HG03565 (cell line): ENCODE data around the gene TENM4.

Experiments
- ATAC-seq: cut with Tn5 transposase; IDR thresholded peaks from one replicate; pipeline ENCODE4 v1.9.1; 2021; ENCODE audit warnings: mild to moderate bottlenecking, moderate library complexity; ENCODE audit not compliant: unreplicated experiment

The TENM4 gene

GRCh38 chr11:79261684-79262083, 179.1 kb downstream of the TENM4 start:
- ATAC-seq, result no peak

- no peak for ATAC-seq
Measured at GRCh38 chr11:79259800-79260199, 181.0 kb downstream of the TENM4 start.

GRCh38 chr11:79258576-79258975, 182.3 kb downstream of the TENM4 start:
- no peak for ATAC-seq

- no peak for ATAC-seq
Measured at GRCh38 chr11:79255965-79256364, 184.9 kb downstream of the TENM4 start.

GRCh38 chr11:79253280-79253679, 187.6 kb downstream of the TENM4 start:
- ATAC-seq, result no peak

- no peak for ATAC-seq
Measured at GRCh38 chr11:79249295-79249993, 191.4 kb downstream of the TENM4 start.

- ATAC-seq, result no peak
Measured at GRCh38 chr11:79244798-79245197, 196.0 kb downstream of the TENM4 start.

GRCh38 chr11:79244241-79244772, 196.5 kb downstream of the TENM4 start:
- no peak for ATAC-seq

GRCh38 chr11:79243422-79244210, 197.2 kb downstream of the TENM4 start:
- ATAC-seq, result no peak

GRCh38 chr11:79242616-79243015, 198.2 kb downstream of the TENM4 start:
- no peak for ATAC-seq

- no peak for ATAC-seq
Measured at GRCh38 chr11:79241852-79242241, 199.0 kb downstream of the TENM4 start.

GRCh38 chr11:79241205-79241851, 199.5 kb downstream of the TENM4 start:
- ATAC-seq, result no peak

GRCh38 chr11:79237703-79238102, 203.1 kb downstream of the TENM4 start:
- no peak for ATAC-seq

- no peak for ATAC-seq
Measured at GRCh38 chr11:79237091-79237490, 203.7 kb downstream of the TENM4 start.

GRCh38 chr11:79236541-79236971, 204.3 kb downstream of the TENM4 start:
- ATAC-seq, result no peak

- no peak for ATAC-seq
Measured at GRCh38 chr11:79235696-79236095, 205.1 kb downstream of the TENM4 start.

- no peak for ATAC-seq
Measured at GRCh38 chr11:79232346-79232745, 208.5 kb downstream of the TENM4 start.

- no peak for ATAC-seq
Measured at GRCh38 chr11:79229047-79229446, 211.8 kb downstream of the TENM4 start.

GRCh38 chr11:79227767-79228755, 212.8 kb downstream of the TENM4 start:
- no peak for ATAC-seq

- no peak for ATAC-seq
Measured at GRCh38 chr11:79227308-79227707, 213.5 kb downstream of the TENM4 start.
